Panc1 (cell line): Measurements from ENCODE around the gene RRP36. TPM values are rescaled to one million over a fixed set of nuclear protein-coding genes. Genes with fewer than 3 reads are reported as not detected.

Experiments
- ATAC-seq: fragments of 200-7000 bp; cut with Tn5 transposase; 2 replicates; pipeline ENCODE4 v1.9.1; 2020; ENCODE audit warnings: mild to moderate bottlenecking, moderate library complexity
- BruUV-seq: library from RNA; stranded (reverse); fragments of 400-500 nt; replicated peaks from 2 replicates; lab custom pipeline; 2021; lab: Mats Ljungman, UMichigan
- CTCF ChIA-PET: fragments of 300-600 bp; sonication (Branson Sonifier 250); formaldehyde crosslinking; loops from one replicate; lab custom pipeline; 2022; ENCODE audit warnings: antibody characterized with exemption; lab: Charles Lee
- POLR2A ChIA-PET: fragments of 300-600 bp; sonication (Branson Sonifier 250); formaldehyde crosslinking; loops from one replicate; lab custom pipeline; 2022; ENCODE audit warnings: antibody characterized with exemption; lab: Charles Lee
- DNase-seq: peaks from one replicate; pipeline ENCODE4 v3.0.0-alpha.2; 2010; ENCODE audit warnings: low read depth, low spot score
- H3K27ac ChIP-seq: 2 replicates; pipeline ENCODE4 v1.5.1; 2011; ENCODE audit warnings: mild to moderate bottlenecking, low read length, inconsistent platforms
- H3K27me3 ChIP-seq: fragments of 200-500 bp; sonication (Bioruptor generic); 2 replicates; pipeline ENCODE4 v1.6.0; 2014; ENCODE audit warnings: low read length, inconsistent platforms; ENCODE audit not compliant: control insufficient read depth, insufficient read depth
- H3K36me3 ChIP-seq: fragments of 200-500 bp; sonication (Bioruptor generic); 2 replicates; pipeline ENCODE4 v1.5.1; 2014; ENCODE audit warnings: inconsistent platforms, mild to moderate bottlenecking, low read length, moderate library complexity; ENCODE audit not compliant: control insufficient read depth, insufficient read depth
- H3K4me1 ChIP-seq: 2 replicates; pipeline ENCODE4 v1.5.1; 2011; ENCODE audit warnings: inconsistent platforms, mild to moderate bottlenecking, low read length, moderate library complexity; ENCODE audit not compliant: control insufficient read depth, insufficient read depth
- H3K4me3 ChIP-seq, 2 experiments: 2 replicates each; pipeline ENCODE4 v1.5.1; 2011 to 2012; ENCODE audit warnings: low read depth in 2 of 2, low read length in 2 of 2, mild to moderate bottlenecking in 2 of 2, inconsistent platforms in 1 of 2, moderate library complexity in 1 of 2
- H3K9me3 ChIP-seq: fragments of 200-500 bp; sonication (Bioruptor generic); 2 replicates; pipeline ENCODE4 v1.5.1; 2014; ENCODE audit warnings: low read depth, mild to moderate bottlenecking, inconsistent platforms, low read length, moderate library complexity; ENCODE audit not compliant: control insufficient read depth, insufficient read depth
- POLR2AphosphoS5 ChIP-seq: IDR thresholded peaks from 2 replicates; pipeline ENCODE4 v1.6.1; 2012; ENCODE audit warnings: mild to moderate bottlenecking, low read depth, low read length, moderate library complexity
- SIN3A ChIP-seq: IDR thresholded peaks from 2 replicates; pipeline ENCODE4 v1.6.1; 2012; ENCODE audit warnings: low read depth, mild to moderate bottlenecking, low read length, moderate library complexity, borderline replicate concordance; ENCODE audit not compliant: insufficient read depth
- TCF7L2 ChIP-seq: IDR thresholded peaks from 2 replicates; pipeline ENCODE4 v1.6.1; 2011; ENCODE audit warnings: mild to moderate bottlenecking, low read depth, low read length, inconsistent platforms
- in situ Hi-C: cut with HindIII; loops from 2 replicates; pipeline ENCODE4 v1.10.0; 2016; ENCODE audit warnings: low sequenced_read_pairs, low pct_unique_long_range_greater_than_20kb
- intact Hi-C: fragments of 100-400 bp; cut with micrococcal nuclease; formaldehyde crosslinking; loops from one replicate; pipeline ENCODE4 v1.10.0; 2022; ENCODE audit not compliant: unreplicated experiment
- total RNA-seq: library from RNA; stranded (reverse); gene quantifications from one replicate; pipeline ENCODE4 v1.2.1, GENCODE V29; 2021; ENCODE audit not compliant: unreplicated experiment
- TF ChIP-seq, protein P1 (sequence below): fragments of 450-650 bp; IDR thresholded peaks from 2 replicates; pipeline ENCODE4 v1.5.1; 2017; ENCODE audit warnings: mild to moderate bottlenecking
- TF ChIP-seq, protein P2 (sequence below), 2 experiments: IDR thresholded peaks; 2 replicates each; pipeline ENCODE4 v1.6.1; 2011 to 2012; ENCODE audit warnings: low read depth in 2 of 2, control low read depth in 1 of 2, low read length in 1 of 2, mild to moderate bottlenecking in 1 of 2, moderate library complexity in 1 of 2; ENCODE audit not compliant: insufficient read depth in 1 of 2

The RRP36 gene
- total RNA-seq, 1 experiment from 2014 or later = 106 TPM

DNA sequence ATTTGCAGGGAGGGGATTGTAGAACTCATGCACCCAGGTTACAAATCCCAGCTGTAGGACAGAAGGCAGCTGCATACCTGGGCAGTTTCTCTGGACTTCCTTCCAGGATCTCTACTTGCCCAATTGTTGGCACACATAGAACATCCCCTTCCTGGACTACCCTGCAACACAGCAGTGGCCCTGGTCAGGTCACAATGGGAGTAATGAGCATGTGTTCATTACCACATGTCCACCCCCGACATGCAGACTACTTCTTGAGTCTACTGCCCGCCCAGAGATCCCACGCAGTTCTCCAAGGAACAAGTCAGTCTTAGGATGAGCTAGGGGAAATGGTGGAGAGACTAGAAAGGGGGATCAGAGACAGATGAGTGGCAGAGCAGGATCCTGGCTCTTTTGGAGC lies 47.5 kb upstream of the RRP36 start:
- no peak for ATAC-seq

DNA sequence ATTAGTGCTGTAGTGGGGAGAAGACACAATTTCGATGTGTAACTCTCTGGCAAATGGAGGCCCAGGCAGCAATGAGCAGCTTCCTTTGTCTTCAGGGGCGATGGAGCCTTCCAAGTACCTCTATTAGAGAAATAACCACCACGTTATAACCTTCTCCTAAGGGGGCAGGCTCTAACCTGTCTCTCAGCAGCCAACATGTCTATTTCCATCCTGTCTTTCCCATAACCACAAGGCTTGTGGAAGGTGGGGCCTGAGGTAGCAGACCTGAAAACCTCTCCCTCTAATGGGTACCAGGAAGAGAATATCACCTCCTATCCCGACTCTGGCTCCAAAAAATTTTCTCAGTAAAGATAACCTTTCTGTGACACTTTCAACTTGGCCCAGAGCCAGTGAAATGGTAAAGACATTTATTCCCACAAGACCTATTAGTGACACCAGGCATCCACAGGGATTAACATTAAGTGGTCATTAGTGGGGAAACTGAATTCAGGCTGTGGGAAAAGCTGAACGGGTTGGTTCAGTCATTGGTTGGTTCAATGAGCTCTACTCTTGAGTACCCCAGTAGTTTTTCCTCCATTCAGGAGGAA lies 46.4 kb upstream of the RRP36 start:
- Histone ChIP-seq H3K27me3 (no peaks in the 10 kb centered on the region), H3K9me3 (no peaks in the 10 kb centered on the region), H3K4me1 (peaks cover 19% of the 10 kb centered on the region), H3K4me3 (no peak overlapping the region), H3K27ac (no peak overlapping the region), H3K36me3 (no peaks in the 10 kb centered on the region)
- BruUV-seq = no TSS peak
- TF ChIP-seq, protein P1, sequence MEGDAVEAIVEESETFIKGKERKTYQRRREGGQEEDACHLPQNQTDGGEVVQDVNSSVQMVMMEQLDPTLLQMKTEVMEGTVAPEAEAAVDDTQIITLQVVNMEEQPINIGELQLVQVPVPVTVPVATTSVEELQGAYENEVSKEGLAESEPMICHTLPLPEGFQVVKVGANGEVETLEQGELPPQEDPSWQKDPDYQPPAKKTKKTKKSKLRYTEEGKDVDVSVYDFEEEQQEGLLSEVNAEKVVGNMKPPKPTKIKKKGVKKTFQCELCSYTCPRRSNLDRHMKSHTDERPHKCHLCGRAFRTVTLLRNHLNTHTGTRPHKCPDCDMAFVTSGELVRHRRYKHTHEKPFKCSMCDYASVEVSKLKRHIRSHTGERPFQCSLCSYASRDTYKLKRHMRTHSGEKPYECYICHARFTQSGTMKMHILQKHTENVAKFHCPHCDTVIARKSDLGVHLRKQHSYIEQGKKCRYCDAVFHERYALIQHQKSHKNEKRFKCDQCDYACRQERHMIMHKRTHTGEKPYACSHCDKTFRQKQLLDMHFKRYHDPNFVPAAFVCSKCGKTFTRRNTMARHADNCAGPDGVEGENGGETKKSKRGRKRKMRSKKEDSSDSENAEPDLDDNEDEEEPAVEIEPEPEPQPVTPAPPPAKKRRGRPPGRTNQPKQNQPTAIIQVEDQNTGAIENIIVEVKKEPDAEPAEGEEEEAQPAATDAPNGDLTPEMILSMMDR = no peak
- TF ChIP-seq POLR2AphosphoS5 = no peak
- TF ChIP-seq TCF7L2 = no peak
- TF ChIP-seq SIN3A = no peak
- TF ChIP-seq, protein P2, sequence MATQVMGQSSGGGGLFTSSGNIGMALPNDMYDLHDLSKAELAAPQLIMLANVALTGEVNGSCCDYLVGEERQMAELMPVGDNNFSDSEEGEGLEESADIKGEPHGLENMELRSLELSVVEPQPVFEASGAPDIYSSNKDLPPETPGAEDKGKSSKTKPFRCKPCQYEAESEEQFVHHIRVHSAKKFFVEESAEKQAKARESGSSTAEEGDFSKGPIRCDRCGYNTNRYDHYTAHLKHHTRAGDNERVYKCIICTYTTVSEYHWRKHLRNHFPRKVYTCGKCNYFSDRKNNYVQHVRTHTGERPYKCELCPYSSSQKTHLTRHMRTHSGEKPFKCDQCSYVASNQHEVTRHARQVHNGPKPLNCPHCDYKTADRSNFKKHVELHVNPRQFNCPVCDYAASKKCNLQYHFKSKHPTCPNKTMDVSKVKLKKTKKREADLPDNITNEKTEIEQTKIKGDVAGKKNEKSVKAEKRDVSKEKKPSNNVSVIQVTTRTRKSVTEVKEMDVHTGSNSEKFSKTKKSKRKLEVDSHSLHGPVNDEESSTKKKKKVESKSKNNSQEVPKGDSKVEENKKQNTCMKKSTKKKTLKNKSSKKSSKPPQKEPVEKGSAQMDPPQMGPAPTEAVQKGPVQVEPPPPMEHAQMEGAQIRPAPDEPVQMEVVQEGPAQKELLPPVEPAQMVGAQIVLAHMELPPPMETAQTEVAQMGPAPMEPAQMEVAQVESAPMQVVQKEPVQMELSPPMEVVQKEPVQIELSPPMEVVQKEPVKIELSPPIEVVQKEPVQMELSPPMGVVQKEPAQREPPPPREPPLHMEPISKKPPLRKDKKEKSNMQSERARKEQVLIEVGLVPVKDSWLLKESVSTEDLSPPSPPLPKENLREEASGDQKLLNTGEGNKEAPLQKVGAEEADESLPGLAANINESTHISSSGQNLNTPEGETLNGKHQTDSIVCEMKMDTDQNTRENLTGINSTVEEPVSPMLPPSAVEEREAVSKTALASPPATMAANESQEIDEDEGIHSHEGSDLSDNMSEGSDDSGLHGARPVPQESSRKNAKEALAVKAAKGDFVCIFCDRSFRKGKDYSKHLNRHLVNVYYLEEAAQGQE (IDR thresholded peaks at IDR 0.05; ENCODE audit: insufficient read depth in 1 of 2, low read depth in 2 of 2, low read length in 1 of 2) = no peak
- DNase-seq (no peak), ATAC-seq (no peak)
- POLR2A ChIA-PET = interaction anchor here (0.6 to 0.9 kb wide), 3 partner anchors 10 to 61 kb away, joined by 3 to 5 read pairs (median 3); no protein-coding TSS in a partner anchor
- intact Hi-C loops (no loop called here), in situ Hi-C loops (no loop called here)
- CTCF ChIA-PET = no interaction called here

More for the DNA sequence above, 47.5 kb upstream of the RRP36 start:
- no peak overlapping the region for H3K27ac ChIP-seq
- H3K4me1 ChIP-seq = peaks cover 15% of the 10 kb centered on the region
- H3K4me3 ChIP-seq = no peak overlapping the region
- ChIA-PET POLR2A (no interaction called here), CTCF (no interaction called here)
- in situ Hi-C loops = no loop called here
- no peak for DNase-seq
- no peaks in the 10 kb centered on the region for H3K36me3 ChIP-seq
- BruUV-seq = no TSS peak
- intact Hi-C loops = no loop called here
- H3K27me3 ChIP-seq = no peaks in the 10 kb centered on the region
- no peaks in the 10 kb centered on the region for H3K9me3 ChIP-seq
- TF ChIP-seq, protein P2 (IDR thresholded peaks at IDR 0.05; ENCODE audit: insufficient read depth in 1 of 2, low read depth in 2 of 2, low read length in 1 of 2) = no peak
- TF ChIP-seq TCF7L2 = no peak
- TF ChIP-seq SIN3A = no peak
- TF ChIP-seq POLR2AphosphoS5 = no peak
- TF ChIP-seq, protein P1 = no peak
